ENCODE measurements around the gene RNPC3.

Gene RNPC3

GRCh38 chr1:103517380-103518047 lies 8.0 kb upstream of the RNPC3 start:
- Histone ChIP-seq H4K8ac (ENCODE audit: low read depth, low read length) (no peak overlapping the region), H3K4me1 (ENCODE audit: control insufficient read depth, low read depth, low read length) (no peaks in the 10 kb centered on the region), H4K5ac (ENCODE audit: low read length) (no peak overlapping the region), H3K18ac (ENCODE audit: low read length) (no peak overlapping the region), H2BK120ac (ENCODE audit: low read depth, low read length) (no peak overlapping the region), H3K27me3 (ENCODE audit: insufficient read depth, low read length, poor library complexity) (no peaks in the 10 kb centered on the region), H3K79me1 (ENCODE audit: low read length) (no peaks in the 10 kb centered on the region), H2AK5ac (ENCODE audit: low read length) (no peak overlapping the region), H3K9ac (ENCODE audit: low read length) (no peak overlapping the region), H2BK15ac (replicated peaks; ENCODE audit: low read depth) (no peak overlapping the region), H3K23ac (ENCODE audit: low read length) (no peak overlapping the region), H2BK5ac (ENCODE audit: low read length) (no peak overlapping the region), H3K36me3 (ENCODE audit: control insufficient read depth, insufficient read depth, low read length) (no peaks in the 10 kb centered on the region), H3K79me2 (ENCODE audit: control insufficient read depth, insufficient read depth, low read length) (no peaks in the 10 kb centered on the region), H3K27ac (ENCODE audit: low read depth, low read length) (no peak overlapping the region), H3K4me3 (ENCODE audit: low read length) (no peak overlapping the region), H3K56ac (ENCODE audit: low read length) (no peak overlapping the region), H3K4ac (ENCODE audit: low read depth, low read length) (no peak overlapping the region), H3K4me2 (ENCODE audit: low read length) (no peak overlapping the region)
- no CpG with 5 or more reads among the region's 2 CpGs for WGBS (ENCODE audit: extremely low coverage, insufficient coverage, low lambda C conversion rate)
- DNase-seq = no peak

GRCh38 chr1:103520822-103521221 lies 4.7 kb upstream of the RNPC3 start:
- Histone ChIP-seq H3K18ac (ENCODE audit: low read length) (no peak overlapping the region), H3K9ac (ENCODE audit: low read length) (no peak overlapping the region)
- no peak for DNase-seq

GRCh38 chr1:103523346-103523745 lies 2.2 kb upstream of the RNPC3 start:
- no peak for DNase-seq
- H2BK5ac ChIP-seq (ENCODE audit: low read length) = no peak overlapping the region
- no peak overlapping the region for H3K4me2 ChIP-seq (ENCODE audit: low read length)
- H4K5ac ChIP-seq (ENCODE audit: low read length) = no peak overlapping the region
- no CpG with 5 or more reads among the region's 3 CpGs for WGBS (ENCODE audit: extremely low coverage, insufficient coverage, low lambda C conversion rate)
- no peak overlapping the region for H3K23ac ChIP-seq (ENCODE audit: low read length)
- no peaks in the 10 kb centered on the region for H3K4me1 ChIP-seq (ENCODE audit: control insufficient read depth, low read depth, low read length)
- no peak overlapping the region for H4K8ac ChIP-seq (ENCODE audit: low read depth, low read length)
- H2BK120ac ChIP-seq (ENCODE audit: low read depth, low read length) = no peak overlapping the region
- no peak overlapping the region for H3K4me3 ChIP-seq (ENCODE audit: low read length)
- H3K27me3 ChIP-seq (ENCODE audit: insufficient read depth, low read length, poor library complexity) = no peaks in the 10 kb centered on the region
- H3K18ac ChIP-seq (ENCODE audit: low read length) = no peak overlapping the region
- no peaks in the 10 kb centered on the region for H3K79me1 ChIP-seq (ENCODE audit: low read length)
- no peak overlapping the region for H3K4ac ChIP-seq (ENCODE audit: low read depth, low read length)
- H3K9ac ChIP-seq (ENCODE audit: low read length) = no peak overlapping the region
- peaks cover 2% of the 10 kb centered on the region for H3K79me2 ChIP-seq (ENCODE audit: control insufficient read depth, insufficient read depth, low read length)
- H3K56ac ChIP-seq (ENCODE audit: low read length) = no peak overlapping the region
- H2AK5ac ChIP-seq (ENCODE audit: low read length) = no peak overlapping the region
- H2BK15ac ChIP-seq (replicated peaks; ENCODE audit: low read depth) = no peak overlapping the region
- no peaks in the 10 kb centered on the region for H3K36me3 ChIP-seq (ENCODE audit: control insufficient read depth, insufficient read depth, low read length)
- no peak overlapping the region for H3K27ac ChIP-seq (ENCODE audit: low read depth, low read length)

More at GRCh38 chr1:103520822-103521221, 4.7 kb upstream of the RNPC3 start:
- no peaks in the 10 kb centered on the region for H3K36me3 ChIP-seq (ENCODE audit: control insufficient read depth, insufficient read depth, low read length)
- H2BK15ac ChIP-seq (replicated peaks; ENCODE audit: low read depth) = no peak overlapping the region
- H3K27ac ChIP-seq (ENCODE audit: low read depth, low read length) = no peak overlapping the region
- H3K56ac ChIP-seq (ENCODE audit: low read length) = no peak overlapping the region
- no peak overlapping the region for H3K4ac ChIP-seq (ENCODE audit: low read depth, low read length)
- no peaks in the 10 kb centered on the region for H3K4me1 ChIP-seq (ENCODE audit: control insufficient read depth, low read depth, low read length)
- no peak overlapping the region for H2BK120ac ChIP-seq (ENCODE audit: low read depth, low read length)
- H3K79me2 ChIP-seq (ENCODE audit: control insufficient read depth, insufficient read depth, low read length) = no peaks in the 10 kb centered on the region
- no peaks in the 10 kb centered on the region for H3K27me3 ChIP-seq (ENCODE audit: insufficient read depth, low read length, poor library complexity)
- no peak overlapping the region for H2BK5ac ChIP-seq (ENCODE audit: low read length)
- no peaks in the 10 kb centered on the region for H3K79me1 ChIP-seq (ENCODE audit: low read length)
- H3K4me2 ChIP-seq (ENCODE audit: low read length) = no peak overlapping the region
- H3K4me3 ChIP-seq (ENCODE audit: low read length) = no peak overlapping the region
- H4K8ac ChIP-seq (ENCODE audit: low read depth, low read length) = no peak overlapping the region
- H4K5ac ChIP-seq (ENCODE audit: low read length) = no peak overlapping the region
- H3K23ac ChIP-seq (ENCODE audit: low read length) = no peak overlapping the region
- no peak overlapping the region for H2AK5ac ChIP-seq (ENCODE audit: low read length)

GRCh38 chr1:103525114-103525606 lies 339 bp upstream of the RNPC3 start:
- no peak overlapping the region for H3K23ac ChIP-seq (ENCODE audit: low read length)
- H3K4me3 ChIP-seq (ENCODE audit: low read length) = no peak overlapping the region
- H2BK5ac ChIP-seq (ENCODE audit: low read length) = no peak overlapping the region
- H2AK5ac ChIP-seq (ENCODE audit: low read length) = no peak overlapping the region
- H4K5ac ChIP-seq (ENCODE audit: low read length) = no peak overlapping the region
- H3K79me2 ChIP-seq (ENCODE audit: control insufficient read depth, insufficient read depth, low read length) = peaks cover 2% of the 10 kb centered on the region
- no peak overlapping the region for H3K9ac ChIP-seq (ENCODE audit: low read length)
- H3K4me2 ChIP-seq (ENCODE audit: low read length) = no peak overlapping the region
- no peak overlapping the region for H2BK15ac ChIP-seq (replicated peaks; ENCODE audit: low read depth)
- no peak overlapping the region for H2BK120ac ChIP-seq (ENCODE audit: low read depth, low read length)
- H3K4me1 ChIP-seq (ENCODE audit: control insufficient read depth, low read depth, low read length) = no peaks in the 10 kb centered on the region
- no peak overlapping the region for H3K27ac ChIP-seq (ENCODE audit: low read depth, low read length)
- H3K27me3 ChIP-seq (ENCODE audit: insufficient read depth, low read length, poor library complexity) = no peaks in the 10 kb centered on the region
- H3K56ac ChIP-seq (ENCODE audit: low read length) = peak overlapping the region; percentile 29
- no peaks in the 10 kb centered on the region for H3K79me1 ChIP-seq (ENCODE audit: low read length)
- peak; percentile 72 for DNase-seq
- no peak overlapping the region for H4K8ac ChIP-seq (ENCODE audit: low read depth, low read length)
- H3K4ac ChIP-seq (ENCODE audit: low read depth, low read length) = no peak overlapping the region
- WGBS (ENCODE audit: extremely low coverage, insufficient coverage, low lambda C conversion rate) = no CpG with 5 or more reads among the region's 34 CpGs
- H3K18ac ChIP-seq (ENCODE audit: low read length) = no peak overlapping the region
- H3K36me3 ChIP-seq (ENCODE audit: control insufficient read depth, insufficient read depth, low read length) = no peaks in the 10 kb centered on the region

- H3K4me3 ChIP-seq (ENCODE audit: low read length) = no peak overlapping the region
- no peak overlapping the region for H2AK5ac ChIP-seq (ENCODE audit: low read length)
- H2BK5ac ChIP-seq (ENCODE audit: low read length) = no peak overlapping the region
- no peak overlapping the region for H4K8ac ChIP-seq (ENCODE audit: low read depth, low read length)
- H2BK15ac ChIP-seq (replicated peaks; ENCODE audit: low read depth) = no peak overlapping the region
- H4K5ac ChIP-seq (ENCODE audit: low read length) = no peak overlapping the region
- H2BK120ac ChIP-seq (ENCODE audit: low read depth, low read length) = no peak overlapping the region
- peaks cover 8% of the 10 kb centered on the region for H3K79me2 ChIP-seq (ENCODE audit: control insufficient read depth, insufficient read depth, low read length)
- no peak overlapping the region for H3K23ac ChIP-seq (ENCODE audit: low read length)
- no peaks in the 10 kb centered on the region for H3K36me3 ChIP-seq (ENCODE audit: control insufficient read depth, insufficient read depth, low read length)
- no peaks in the 10 kb centered on the region for H3K27me3 ChIP-seq (ENCODE audit: insufficient read depth, low read length, poor library complexity)
- H3K4ac ChIP-seq (ENCODE audit: low read depth, low read length) = no peak overlapping the region
- H3K4me1 ChIP-seq (ENCODE audit: control insufficient read depth, low read depth, low read length) = no peaks in the 10 kb centered on the region
- H3K4me2 ChIP-seq (ENCODE audit: low read length) = no peak overlapping the region
- no peak overlapping the region for H3K18ac ChIP-seq (ENCODE audit: low read length)
- peaks cover 2% of the 10 kb centered on the region for H3K79me1 ChIP-seq (ENCODE audit: low read length)
- no CpG with 5 or more reads among the region's 2 CpGs for WGBS (ENCODE audit: extremely low coverage, insufficient coverage, low lambda C conversion rate)
- no peak overlapping the region for H3K9ac ChIP-seq (ENCODE audit: low read length)
- no peak overlapping the region for H3K27ac ChIP-seq (ENCODE audit: low read depth, low read length)
- no peak overlapping the region for H3K56ac ChIP-seq (ENCODE audit: low read length)
- no peak for DNase-seq
Observed at GRCh38 chr1:103527331-103527730, 1.8 kb downstream of the RNPC3 start.

- H3K18ac ChIP-seq (ENCODE audit: low read length) = no peak overlapping the region
Observed at GRCh38 chr1:103529746-103530145, 4.2 kb downstream of the RNPC3 start.

More at GRCh38 chr1:103529746-103530145, 4.2 kb downstream of the RNPC3 start:
- H2BK15ac ChIP-seq (replicated peaks; ENCODE audit: low read depth) = no peak overlapping the region
- no peak overlapping the region for H3K4me2 ChIP-seq (ENCODE audit: low read length)
- H2BK120ac ChIP-seq (ENCODE audit: low read depth, low read length) = no peak overlapping the region
- DNase-seq = peak; percentile 25
- peaks cover 8% of the 10 kb centered on the region for H3K79me2 ChIP-seq (ENCODE audit: control insufficient read depth, insufficient read depth, low read length)
- H3K36me3 ChIP-seq (ENCODE audit: control insufficient read depth, insufficient read depth, low read length) = no peaks in the 10 kb centered on the region
- no CpG with 5 or more reads among the region's 8 CpGs for WGBS (ENCODE audit: extremely low coverage, insufficient coverage, low lambda C conversion rate)
- no peak overlapping the region for H3K4me3 ChIP-seq (ENCODE audit: low read length)
- H2AK5ac ChIP-seq (ENCODE audit: low read length) = no peak overlapping the region
- no peak overlapping the region for H4K8ac ChIP-seq (ENCODE audit: low read depth, low read length)
- H4K5ac ChIP-seq (ENCODE audit: low read length) = no peak overlapping the region
- H3K27me3 ChIP-seq (ENCODE audit: insufficient read depth, low read length, poor library complexity) = no peaks in the 10 kb centered on the region
- no peak overlapping the region for H3K4ac ChIP-seq (ENCODE audit: low read depth, low read length)
- no peaks in the 10 kb centered on the region for H3K4me1 ChIP-seq (ENCODE audit: control insufficient read depth, low read depth, low read length)
- H3K56ac ChIP-seq (ENCODE audit: low read length) = no peak overlapping the region
- H3K27ac ChIP-seq (ENCODE audit: low read depth, low read length) = no peak overlapping the region
- H3K9ac ChIP-seq (ENCODE audit: low read length) = no peak overlapping the region
- H3K23ac ChIP-seq (ENCODE audit: low read length) = no peak overlapping the region
- peaks cover 2% of the 10 kb centered on the region for H3K79me1 ChIP-seq (ENCODE audit: low read length)
- H2BK5ac ChIP-seq (ENCODE audit: low read length) = no peak overlapping the region

Data from mesendoderm (in vitro differentiated cells).